WERI-Rb-1 (cell line): Measurements from ENCODE around the gene EPB41L4B.
A peak's percentile ranks its signal among the peaks of the same experiment; 100 is the strongest.

Experiments
- DNase-seq: peaks from one replicate; pipeline ENCODE4 v3.0.0-alpha.2; 2020
- H3K27ac ChIP-seq: fragments of 250-450 bp; sonication (Bioruptor Pico); 2 replicates; pipeline ENCODE4 v1.5.1; 2020; ENCODE audit warnings: mild to moderate bottlenecking, moderate library complexity
- H3K27me3 ChIP-seq: fragments of 250-450 bp; sonication (Bioruptor Pico); 2 replicates; pipeline ENCODE4 v1.5.1; 2021; ENCODE audit warnings: mild to moderate bottlenecking, low read depth, moderate library complexity; ENCODE audit not compliant: insufficient read depth, severe bottlenecking
- H3K36me3 ChIP-seq: fragments of 250-450 bp; sonication (Bioruptor Pico); 2 replicates; pipeline ENCODE4 v1.5.1; 2020; ENCODE audit warnings: mild to moderate bottlenecking, moderate library complexity
- H3K4me3 ChIP-seq: 2 replicates; pipeline ENCODE4 v1.5.1; 2011; ENCODE audit warnings: low read depth, mild to moderate bottlenecking, control low read depth, low read length
- H3K9me3 ChIP-seq: fragments of 250-450 bp; sonication (Bioruptor Pico); 2 replicates; pipeline ENCODE4 v1.5.1; 2021; ENCODE audit warnings: mild to moderate bottlenecking, moderate library complexity; ENCODE audit not compliant: severe bottlenecking
- CTCF ChIP-seq: IDR thresholded peaks from 2 replicates; pipeline ENCODE4 v1.5.1; 2011; ENCODE audit warnings: low read depth, mild to moderate bottlenecking, control low read depth, inconsistent platforms, low read length

Gene EPB41L4B

GRCh38 chr9:109191746-109192145 is 129.1 kb downstream of the EPB41L4B start:
- Histone ChIP-seq H3K27me3 (no peaks in the 10 kb centered on the region), H3K9me3 (no peaks in the 10 kb centered on the region), H3K36me3 (no peaks in the 10 kb centered on the region), H3K4me3 (no peak overlapping the region), H3K27ac (no peak overlapping the region)
- DNase-seq = no peak
- TF ChIP-seq CTCF = no peak

DNA sequence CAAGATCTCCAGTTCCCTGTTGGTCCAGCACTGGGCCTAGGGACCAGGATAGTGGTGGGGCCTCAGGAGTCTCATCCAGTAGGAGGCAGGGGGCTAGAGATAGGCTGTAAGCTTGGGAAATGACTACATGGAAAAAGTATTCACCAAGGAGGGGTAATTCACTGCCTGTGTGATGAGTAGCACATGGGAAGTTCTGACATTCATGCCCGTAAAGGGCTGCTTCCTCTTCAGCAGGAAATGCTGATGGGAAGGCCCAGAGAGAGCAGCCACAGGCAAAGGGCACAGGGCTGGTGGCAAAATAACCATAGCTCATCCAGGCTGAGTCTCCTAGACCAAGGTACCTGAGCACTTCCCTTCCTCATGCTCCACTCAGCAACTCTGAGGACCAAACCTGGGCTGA is 130.7 kb downstream of the EPB41L4B start:
- Histone ChIP-seq H3K4me3 (no peak overlapping the region), H3K27me3 (no peaks in the 10 kb centered on the region), H3K27ac (no peak overlapping the region), H3K36me3 (no peaks in the 10 kb centered on the region), H3K9me3 (no peaks in the 10 kb centered on the region)
- no peak for DNase-seq
- TF ChIP-seq CTCF = no peak

- Histone ChIP-seq H3K27me3 (no peaks in the 10 kb centered on the region), H3K4me3 (no peak overlapping the region), H3K9me3 (no peaks in the 10 kb centered on the region), H3K27ac (no peak overlapping the region), H3K36me3 (no peaks in the 10 kb centered on the region)
- TF ChIP-seq CTCF = no peak
- no peak for DNase-seq
Observed at GRCh38 chr9:109186857-109187520, 133.9 kb downstream of the EPB41L4B start.

- no peak overlapping the region for H3K4me3 ChIP-seq
- no peaks in the 10 kb centered on the region for H3K9me3 ChIP-seq
- H3K27ac ChIP-seq = peak overlapping the region; percentile 60
- H3K36me3 ChIP-seq = no peaks in the 10 kb centered on the region
- TF ChIP-seq CTCF = peak; percentile 92
- DNase-seq = peak; percentile 95
- no peaks in the 10 kb centered on the region for H3K27me3 ChIP-seq
Observed at GRCh38 chr9:109182940-109183798, 137.7 kb downstream of the EPB41L4B start.

DNA sequence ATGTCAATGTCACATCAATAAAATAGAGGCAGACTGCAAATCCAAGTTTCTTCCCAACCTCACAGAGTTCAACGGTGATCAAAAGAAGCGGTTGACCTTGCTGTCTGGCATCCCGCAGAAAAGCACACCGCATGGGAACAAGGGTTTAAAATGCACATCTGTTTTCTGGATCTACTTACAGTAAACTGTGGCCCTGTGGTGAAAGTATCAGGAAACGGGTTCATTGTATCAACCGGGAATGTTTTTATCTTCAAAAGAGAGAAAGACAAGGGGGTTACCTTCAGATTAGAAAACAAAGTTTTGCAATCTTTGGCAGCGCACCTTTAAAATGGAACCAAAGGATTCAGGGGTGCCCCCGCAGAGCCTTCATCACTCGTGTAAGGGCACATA is 138.3 kb downstream of the EPB41L4B start:
- Histone ChIP-seq H3K9me3 (no peaks in the 10 kb centered on the region), H3K27ac (no peak overlapping the region), H3K4me3 (no peak overlapping the region), H3K27me3 (no peaks in the 10 kb centered on the region), H3K36me3 (no peaks in the 10 kb centered on the region)
- DNase-seq = no peak
- no peak for TF ChIP-seq CTCF
